Choroid plexus epithelial cell (primary cell): ENCODE measurements around the gene TTYH2.
"Not testable (repeated sequence)": the region's sequence is repeated elsewhere in the genome, so short reads cannot be mapped to it uniquely, and the experiment has no call there.

Experiments used
- DNase-seq: peaks from one replicate; pipeline ENCODE4 v3.0.0-alpha.2; 2010; ENCODE audit warnings: low read depth
- H3K4me3 ChIP-seq: 2 replicates; pipeline ENCODE4 v1.5.1; 2011; ENCODE audit warnings: low read depth, mild to moderate bottlenecking, control low read depth, low read length, moderate library complexity
- TF ChIP-seq, protein P1 (sequence below): conservative IDR thresholded peaks from 2 replicates; pipeline ENCODE4 v1.5.1; 2011; ENCODE audit warnings: low read depth, mild to moderate bottlenecking, control low read depth, inconsistent platforms, low read length, moderate library complexity

Gene TTYH2

DNA sequence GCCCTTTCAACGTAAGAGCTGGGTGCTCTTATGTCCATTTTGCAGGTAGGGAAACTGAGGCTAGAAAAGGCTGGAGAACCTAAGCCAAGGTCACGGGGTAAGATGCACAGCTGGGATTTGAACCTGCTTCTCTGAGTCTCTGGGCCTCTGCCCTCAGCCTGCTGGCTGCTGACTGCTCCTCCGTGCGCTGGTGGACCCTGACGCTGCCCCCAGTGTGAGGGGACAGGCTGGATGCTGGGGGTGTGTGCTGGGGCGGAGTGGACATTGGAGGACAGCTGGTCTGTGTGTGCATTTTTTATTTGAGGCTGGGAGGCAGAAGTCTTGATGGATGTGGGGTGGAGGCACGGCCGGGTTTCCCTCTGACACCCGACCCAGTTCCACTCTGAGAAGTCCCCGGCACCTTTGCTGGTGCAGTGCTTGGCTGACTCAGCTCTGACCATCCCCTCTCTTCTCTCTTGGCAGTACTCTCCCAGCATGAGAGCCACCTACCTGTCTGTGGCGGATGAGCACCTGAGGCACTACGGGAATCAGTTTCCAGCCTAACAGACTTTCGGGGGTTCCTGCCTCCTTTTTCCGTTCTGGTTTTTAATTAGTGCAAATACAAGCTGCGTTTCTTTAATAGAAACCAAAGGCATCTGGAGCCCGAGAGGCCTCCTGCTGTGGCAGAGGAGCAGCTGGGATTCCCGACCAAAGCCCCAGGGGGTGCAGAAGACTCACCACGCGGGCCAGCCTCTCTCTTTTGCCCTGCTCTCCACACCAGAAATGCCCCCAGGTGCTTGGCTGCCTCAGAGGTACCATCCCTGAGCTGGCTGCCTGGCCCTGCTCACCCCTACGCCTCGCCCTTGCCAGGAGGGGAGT is 46.5 kb downstream of the TTYH2 start:
- no peak for DNase-seq
- TF ChIP-seq, protein P1, sequence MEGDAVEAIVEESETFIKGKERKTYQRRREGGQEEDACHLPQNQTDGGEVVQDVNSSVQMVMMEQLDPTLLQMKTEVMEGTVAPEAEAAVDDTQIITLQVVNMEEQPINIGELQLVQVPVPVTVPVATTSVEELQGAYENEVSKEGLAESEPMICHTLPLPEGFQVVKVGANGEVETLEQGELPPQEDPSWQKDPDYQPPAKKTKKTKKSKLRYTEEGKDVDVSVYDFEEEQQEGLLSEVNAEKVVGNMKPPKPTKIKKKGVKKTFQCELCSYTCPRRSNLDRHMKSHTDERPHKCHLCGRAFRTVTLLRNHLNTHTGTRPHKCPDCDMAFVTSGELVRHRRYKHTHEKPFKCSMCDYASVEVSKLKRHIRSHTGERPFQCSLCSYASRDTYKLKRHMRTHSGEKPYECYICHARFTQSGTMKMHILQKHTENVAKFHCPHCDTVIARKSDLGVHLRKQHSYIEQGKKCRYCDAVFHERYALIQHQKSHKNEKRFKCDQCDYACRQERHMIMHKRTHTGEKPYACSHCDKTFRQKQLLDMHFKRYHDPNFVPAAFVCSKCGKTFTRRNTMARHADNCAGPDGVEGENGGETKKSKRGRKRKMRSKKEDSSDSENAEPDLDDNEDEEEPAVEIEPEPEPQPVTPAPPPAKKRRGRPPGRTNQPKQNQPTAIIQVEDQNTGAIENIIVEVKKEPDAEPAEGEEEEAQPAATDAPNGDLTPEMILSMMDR, result no peak

GRCh38 chr17:74260525-74260850 is 47.1 kb downstream of the TTYH2 start:
- H3K4me3 ChIP-seq, result no peak overlapping the region
- TF ChIP-seq, protein P1, result no peak
- DNase-seq, result no peak

More for the DNA sequence above, 46.5 kb downstream of the TTYH2 start:
- no peak overlapping the region for H3K4me3 ChIP-seq

DNA sequence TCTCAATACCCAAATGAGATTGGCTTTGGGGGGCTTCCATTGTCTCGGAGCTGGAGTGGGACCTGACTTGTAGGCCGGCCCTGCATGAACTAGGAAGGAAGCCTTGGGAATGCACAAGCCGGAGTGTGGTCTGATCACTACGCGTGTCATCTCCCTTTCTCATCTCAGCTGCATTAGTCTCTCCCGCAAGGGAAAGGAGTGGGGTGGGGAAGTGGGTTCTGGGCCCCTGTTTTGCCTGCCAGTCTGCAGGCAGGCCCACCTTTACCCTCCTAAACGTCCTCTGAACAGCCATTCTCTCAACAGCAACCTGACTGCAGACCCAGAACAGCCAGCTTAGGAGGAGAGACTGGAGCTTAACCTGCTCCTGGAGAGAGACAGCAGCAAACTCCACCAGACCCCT is 49.2 kb downstream of the TTYH2 start:
- H3K4me3 ChIP-seq, result no peak overlapping the region
- TF ChIP-seq, protein P1, result no peak
- DNase-seq, result no peak

GRCh38 chr17:74267054-74267453 is 53.7 kb downstream of the TTYH2 start:
- not testable (repeated sequence) for H3K4me3 ChIP-seq, DNase-seq

GRCh38 chr17:74267579-74267978 is 54.2 kb downstream of the TTYH2 start:
- TF ChIP-seq, protein P1, result no peak
- no peak for DNase-seq
- no peak overlapping the region for H3K4me3 ChIP-seq

GRCh38 chr17:74267987-74268499 is 54.7 kb downstream of the TTYH2 start:
- TF ChIP-seq, protein P1, result no peak
- DNase-seq, result no peak

DNA sequence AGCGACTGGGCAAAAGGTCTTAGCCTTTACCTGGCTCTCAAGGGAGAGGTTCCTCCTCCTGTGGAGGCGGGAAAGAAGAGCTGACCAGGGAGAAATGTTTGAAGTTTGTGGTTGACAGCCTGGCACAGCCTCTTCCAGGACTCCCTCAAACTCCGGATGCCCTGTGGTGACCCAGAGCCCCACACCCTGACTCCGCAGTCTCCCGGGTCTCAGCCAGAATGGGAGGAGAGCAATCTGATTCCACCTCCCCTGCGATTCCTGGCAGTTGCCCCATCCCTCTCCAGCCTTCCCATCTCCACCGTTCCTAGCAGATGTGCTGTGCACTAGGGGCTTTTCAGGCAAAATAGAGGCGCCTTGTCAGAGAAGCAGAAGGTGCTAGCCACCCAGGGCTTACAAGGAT is 55.2 kb downstream of the TTYH2 start:
- DNase-seq, result no peak
- no peak overlapping the region for H3K4me3 ChIP-seq
- TF ChIP-seq, protein P1, result no peak

More at GRCh38 chr17:74267987-74268499, 54.7 kb downstream of the TTYH2 start:
- no peak overlapping the region for H3K4me3 ChIP-seq
